GM18508 (cell line): ENCODE data around the gene NOD1.

ENCODE experiments used
- ATAC-seq: cut with Tn5 transposase; IDR thresholded peaks from one replicate; pipeline ENCODE4 v1.9.1; 2021; ENCODE audit warnings: moderate number of reproducible peaks; ENCODE audit not compliant: insufficient read depth, unreplicated experiment

NOD1 gene

DNA sequence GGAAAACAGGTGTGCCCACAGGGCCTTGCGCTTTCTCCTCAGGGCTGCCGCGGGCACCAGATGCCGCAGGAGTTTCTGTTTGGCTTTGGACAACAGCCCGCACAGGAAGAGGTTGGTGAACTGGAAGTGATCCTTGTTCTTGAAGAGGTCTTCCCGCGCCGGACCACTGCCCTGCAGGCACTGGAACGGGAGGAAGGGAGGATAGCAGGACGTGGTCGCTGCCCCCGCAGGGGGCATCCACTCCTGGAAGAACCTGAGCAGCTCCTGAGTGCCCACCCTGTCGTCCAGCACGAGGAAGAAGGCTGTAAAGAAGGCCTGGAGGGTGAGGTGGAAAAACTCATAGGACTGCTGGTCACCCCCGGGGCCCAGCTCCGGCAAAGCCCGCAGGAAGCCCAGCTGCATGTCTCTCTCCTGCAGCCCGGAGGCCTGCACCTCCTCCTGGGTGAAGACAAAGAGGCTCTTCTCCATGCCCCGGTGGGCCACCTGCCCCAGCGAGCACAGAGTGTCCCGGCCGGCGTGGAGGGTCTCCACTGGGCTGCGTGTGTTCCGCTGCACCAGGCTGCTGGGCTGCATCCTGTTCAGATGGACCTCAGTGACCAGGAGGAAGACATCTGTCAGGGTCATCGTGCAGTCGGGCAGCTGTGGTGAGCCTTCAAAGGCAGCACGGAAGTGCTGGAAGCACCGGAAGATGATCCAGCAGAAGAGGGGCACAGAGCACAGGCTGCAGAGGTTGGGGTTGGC lies 26.9 kb downstream of the NOD1 start:
- no peak for ATAC-seq

DNA sequence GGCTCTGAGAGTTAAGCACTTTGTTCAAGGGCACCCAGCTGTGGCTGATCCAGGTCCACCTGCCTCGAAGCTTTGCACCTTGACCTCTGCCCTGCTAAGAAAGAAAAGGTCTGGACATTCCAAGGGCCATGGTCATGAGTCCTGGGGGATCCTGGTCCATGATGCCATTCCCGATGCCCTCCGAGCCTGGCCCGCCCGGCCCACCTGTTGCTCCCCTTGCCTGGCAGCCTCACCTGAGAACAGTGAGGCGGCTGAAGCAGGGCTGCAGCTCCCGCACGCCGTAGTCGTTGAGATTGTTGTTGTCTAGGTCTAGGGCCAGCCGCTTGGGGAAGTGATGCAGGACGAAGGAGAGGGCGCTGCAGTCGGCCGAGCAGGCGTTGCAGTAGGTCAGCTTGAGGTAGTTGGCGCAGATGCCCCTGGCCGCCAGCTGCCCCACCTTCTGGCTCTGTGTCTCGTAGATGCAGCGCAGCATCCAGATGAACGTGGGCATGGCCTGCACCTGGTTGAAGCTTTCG lies 27.5 kb downstream of the NOD1 start:
- no peak for ATAC-seq

DNA sequence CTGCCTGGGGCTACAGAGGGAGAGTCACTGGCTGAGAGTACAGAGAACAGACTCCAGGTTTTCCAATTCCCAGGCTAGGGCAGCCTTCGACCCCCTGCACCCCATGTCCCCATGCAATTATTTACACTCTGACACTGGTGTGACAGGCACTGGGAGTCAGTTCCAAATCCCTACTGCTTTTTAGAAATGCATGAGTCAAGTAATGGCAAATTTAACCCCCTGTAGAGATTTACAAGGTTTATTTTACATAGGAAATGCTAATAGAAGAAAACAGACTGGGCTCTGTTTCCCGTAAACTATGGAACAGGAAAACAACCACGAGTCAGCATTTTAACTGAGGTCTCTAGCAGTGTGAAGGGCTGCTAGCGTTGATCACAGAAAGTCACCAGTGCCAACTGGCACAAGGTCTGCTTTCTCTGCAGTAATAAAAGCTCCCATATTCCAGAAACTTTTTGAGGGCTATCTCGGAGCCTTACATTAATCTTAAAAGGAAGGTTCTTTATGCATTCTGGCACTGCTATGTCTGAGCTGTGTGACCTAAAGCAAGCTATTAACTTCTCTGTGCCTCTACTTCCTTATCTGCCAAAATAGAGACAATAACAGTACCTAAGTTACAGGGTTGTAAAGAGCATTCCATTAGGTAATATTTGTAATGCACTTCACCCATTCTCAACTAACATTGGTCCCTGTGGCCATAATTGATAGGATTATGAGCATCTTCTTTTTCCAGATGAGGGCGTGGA lies 28.2 kb downstream of the NOD1 start:
- ATAC-seq = no peak

DNA sequence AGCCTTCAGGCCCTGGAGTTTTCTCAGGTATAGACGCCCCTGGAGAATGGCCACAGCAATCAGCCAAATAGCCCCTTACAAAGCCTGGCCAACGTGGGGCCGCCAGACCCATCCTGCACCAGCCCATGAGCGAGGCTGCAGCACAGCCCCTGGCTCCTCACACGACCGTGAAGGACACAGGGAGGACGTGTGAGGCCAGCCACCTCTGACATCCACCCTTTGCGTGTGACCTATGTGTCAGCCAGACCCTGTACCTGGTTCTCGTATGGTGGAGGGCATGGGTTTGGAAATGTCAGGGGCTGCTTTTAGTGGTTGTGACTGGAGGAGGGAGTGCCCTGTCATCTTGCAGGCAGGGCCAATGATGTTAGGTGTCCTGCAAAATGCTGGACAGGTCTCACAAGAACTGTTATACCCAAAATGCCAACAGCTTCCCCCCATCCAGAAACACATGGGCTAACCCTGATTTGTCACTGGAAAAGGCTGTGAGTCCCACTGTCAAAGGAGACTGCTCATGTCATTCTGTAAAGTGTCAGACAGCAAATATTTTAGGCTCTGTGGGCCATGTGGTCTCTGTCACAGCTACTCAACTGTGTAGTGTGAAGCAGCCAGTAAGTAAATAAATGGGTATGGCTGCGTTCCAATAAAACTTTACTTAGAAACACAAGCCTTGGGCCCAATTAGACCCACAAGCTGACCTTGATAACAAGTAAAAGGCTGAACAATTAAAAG lies 30.0 kb downstream of the NOD1 start:
- ATAC-seq = no peak

DNA sequence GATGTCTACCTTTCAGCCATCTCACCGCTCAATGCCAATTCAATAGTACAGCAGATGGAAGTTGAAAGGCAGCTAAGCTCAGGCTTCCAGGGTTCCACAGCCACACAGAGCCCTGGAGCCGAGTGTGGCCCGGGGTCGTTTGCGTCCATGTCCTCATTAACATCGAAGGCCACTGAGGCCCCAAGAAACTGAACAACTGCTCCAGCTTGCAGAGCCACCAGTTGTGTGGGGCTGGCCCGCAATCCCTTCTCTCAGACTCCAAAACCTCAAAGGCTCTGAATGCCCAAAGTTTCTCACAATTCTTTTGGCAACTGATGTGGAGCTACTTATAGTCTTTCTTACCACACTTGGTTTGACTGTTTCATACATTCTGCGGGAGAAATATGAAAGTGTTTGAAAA lies 31.1 kb downstream of the NOD1 start:
- ATAC-seq = no peak

DNA sequence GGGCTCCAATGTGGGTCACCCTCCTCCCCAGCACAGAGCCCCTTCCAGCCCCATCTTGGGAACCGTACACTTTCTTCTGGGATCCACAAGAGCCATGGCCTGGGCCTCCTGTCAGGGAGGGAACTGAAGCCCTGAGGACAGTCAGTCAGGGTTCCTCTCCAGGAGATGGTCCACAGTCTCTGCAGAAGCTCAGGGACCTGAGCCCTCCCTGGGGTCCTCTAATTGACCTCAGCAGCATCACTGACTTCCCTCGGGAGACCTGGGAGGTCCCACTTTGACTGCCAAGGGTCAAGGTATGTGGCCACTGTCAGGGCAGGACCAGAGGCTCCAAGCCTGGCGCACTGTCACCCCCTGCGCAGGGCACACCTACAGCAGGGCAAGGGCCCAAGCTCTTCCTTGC lies 32.3 kb downstream of the NOD1 start:
- no peak for ATAC-seq

DNA sequence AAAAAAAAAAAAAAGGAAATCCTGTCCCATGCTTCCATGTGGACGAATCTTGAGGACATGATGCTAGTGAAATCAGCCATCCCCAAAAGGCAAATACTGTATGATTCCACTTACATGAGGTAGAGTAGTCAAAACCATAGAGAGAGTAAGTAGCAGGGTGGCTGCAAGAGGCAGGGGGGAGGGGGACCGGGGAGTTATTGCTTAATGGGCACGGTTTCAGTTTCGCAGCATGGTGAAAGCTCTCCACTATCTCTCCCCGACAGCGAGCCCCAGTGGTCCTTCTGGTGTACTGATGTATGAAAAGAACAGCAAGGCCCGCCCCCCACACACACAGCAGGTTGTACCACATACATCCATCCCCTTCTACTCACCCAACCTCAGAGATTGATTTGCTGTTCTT lies 32.8 kb downstream of the NOD1 start:
- peak; percentile 90 for ATAC-seq

DNA sequence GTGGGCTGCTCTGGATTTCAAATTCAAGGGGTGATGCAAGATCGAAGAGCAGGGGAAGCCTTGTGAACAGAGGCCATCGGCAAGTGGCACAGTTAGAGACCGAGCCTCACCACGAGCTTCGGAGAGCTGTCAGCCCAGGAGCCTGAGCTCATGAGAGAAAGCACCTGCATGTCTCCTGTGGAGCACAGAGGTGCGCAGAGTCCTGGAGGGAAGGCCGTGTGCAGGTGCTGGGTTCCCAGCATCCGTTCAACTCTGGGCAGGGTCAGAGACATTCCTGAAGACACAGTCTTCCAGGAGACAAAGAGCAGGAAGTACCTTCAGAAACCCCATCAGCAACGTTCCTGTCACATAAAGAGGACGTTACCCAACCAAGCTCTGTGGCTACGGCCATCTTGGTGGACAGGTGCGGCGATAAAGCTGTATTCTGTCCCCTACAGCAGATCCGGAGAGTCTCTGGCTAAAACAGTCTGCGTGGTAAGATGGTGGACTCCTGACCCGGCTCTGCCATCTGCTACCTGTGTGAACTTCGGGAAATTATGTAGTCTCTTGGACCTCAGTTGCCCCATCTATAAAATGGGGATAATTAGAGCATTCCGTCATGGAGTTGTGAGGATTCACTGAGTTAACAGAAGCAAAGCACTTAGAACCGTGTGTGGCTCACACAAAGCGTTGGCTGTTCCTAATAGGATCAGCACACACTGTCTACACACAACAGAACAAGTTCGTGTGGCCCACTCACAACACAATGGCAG lies 40.6 kb downstream of the NOD1 start:
- ATAC-seq = no peak

DNA sequence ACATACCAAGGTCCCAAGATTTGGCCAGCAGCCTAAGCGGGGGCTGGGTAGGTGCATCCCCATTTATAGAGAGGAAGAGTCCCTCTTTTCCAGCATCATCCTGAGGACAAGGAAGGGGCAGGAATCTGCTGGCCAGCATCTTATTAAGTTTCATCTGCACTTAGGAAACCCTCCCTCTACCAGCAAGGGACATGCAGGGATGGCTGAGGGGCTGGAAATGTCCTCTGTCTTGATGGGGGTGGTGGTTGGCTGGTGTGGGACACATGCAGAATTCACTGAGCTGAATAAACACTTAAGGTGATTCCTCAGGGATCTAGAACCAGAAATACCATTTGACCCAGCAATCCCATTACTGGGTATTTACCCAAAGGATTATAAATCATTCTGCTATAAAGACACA lies 42.1 kb downstream of the NOD1 start:
- ATAC-seq = no peak

DNA sequence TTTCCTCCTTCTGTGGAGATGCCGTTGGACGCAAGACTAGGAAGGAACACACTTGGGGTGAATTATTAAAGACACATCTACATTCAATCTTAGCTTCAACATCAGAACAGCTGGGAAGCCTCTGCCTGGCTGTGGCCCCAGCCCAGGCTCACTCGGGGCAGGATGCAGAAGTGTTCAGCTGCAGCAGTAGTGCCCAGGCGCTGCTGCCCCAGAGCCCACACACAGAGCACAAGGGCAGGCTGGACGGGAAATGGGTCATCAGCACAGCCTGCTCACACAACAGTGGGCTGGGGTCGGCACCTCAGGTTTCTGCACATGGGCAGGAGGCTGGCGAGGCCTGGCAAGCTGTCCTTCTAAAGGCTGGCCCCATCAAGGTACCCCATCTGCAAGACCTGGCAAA lies 42.5 kb downstream of the NOD1 start:
- ATAC-seq = no peak

DNA sequence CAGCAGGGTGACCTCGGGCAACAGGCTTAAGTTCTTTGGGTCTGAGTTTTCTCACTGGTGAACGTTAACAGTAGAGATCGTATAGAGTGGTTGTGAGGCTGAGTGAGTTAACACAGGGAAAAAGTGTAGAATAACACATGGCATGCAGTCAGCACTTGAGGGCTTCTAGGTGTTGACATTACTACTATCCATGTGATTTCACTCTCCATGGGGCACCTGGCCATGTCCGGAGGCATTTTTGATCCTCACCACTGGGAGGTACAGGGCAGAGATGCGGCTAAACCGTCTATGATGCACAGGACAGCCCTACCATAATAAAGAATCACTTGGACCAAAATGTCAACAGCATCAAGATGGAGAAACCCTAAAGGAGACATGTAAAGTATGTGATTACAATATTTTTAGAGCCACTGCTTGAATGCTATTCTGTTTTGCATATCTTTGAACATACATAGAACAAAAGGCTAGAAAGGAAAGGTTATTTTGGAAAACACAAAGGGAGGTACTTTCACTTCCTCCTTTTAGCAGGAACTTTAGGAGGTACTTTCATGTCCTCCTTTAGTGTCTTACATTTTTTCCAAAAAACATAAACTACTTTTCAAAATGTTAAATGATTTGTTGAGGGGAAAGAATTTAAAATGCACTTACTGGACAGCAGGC lies 44.3 kb downstream of the NOD1 start:
- no peak for ATAC-seq

DNA sequence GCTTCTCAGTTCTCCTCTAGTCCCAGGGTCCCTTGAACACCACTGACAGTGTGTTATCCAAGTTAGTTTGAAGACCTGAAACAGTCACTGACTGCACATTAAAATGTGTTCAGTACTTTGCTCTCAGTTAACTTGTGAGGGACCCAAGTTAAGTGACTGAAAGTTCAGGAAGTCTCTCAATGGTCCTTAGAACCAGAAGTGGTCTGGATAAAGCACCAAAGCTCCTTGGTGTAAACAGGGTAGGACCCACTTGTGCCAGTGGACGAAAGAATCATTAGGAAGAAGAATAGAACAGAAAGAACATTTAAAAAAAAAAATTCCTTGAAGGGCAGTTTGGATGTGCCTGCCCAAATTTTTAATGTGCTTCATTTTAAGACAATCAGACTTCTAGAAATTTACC lies 45.1 kb downstream of the NOD1 start:
- no peak for ATAC-seq

DNA sequence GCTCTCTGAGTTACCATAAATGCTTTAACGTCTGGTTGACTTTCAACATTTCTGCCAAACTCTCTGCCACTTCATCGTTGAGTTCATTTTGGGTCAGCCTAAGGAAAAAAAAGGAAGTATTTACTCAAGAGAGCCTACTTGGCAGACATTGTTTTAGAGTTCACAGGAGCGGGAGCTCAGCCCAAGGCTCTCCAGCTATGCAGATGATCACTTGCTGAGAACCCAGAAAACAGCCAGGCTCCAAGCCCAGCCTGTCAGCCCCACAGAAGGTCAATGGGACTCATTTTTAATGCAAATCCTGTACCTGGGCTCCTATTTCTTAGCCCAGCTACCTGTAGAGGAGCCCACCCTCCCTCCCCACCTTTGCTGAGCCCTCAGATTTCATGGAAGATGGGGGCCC lies 45.5 kb downstream of the NOD1 start:
- no peak for ATAC-seq

DNA sequence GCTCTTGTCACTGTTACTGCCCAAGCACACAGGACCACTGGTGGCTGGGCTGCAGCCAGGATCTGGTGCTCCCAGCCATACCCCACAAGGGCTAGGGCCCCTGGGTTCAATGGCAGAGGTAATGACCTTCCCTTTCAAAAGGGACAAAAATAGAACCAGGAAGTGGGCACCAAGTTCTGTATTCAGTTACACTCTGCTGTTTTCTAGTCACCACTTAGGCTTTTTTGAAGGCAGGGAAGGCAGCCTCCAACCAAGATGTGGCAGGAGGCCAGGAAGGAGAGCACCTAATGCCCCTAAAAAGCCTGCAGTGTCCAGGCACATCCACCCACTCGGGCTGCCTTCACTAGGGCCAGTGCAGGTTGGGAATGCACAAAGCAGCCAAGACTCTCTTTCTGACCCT lies 47.8 kb downstream of the NOD1 start:
- ATAC-seq = no peak

DNA sequence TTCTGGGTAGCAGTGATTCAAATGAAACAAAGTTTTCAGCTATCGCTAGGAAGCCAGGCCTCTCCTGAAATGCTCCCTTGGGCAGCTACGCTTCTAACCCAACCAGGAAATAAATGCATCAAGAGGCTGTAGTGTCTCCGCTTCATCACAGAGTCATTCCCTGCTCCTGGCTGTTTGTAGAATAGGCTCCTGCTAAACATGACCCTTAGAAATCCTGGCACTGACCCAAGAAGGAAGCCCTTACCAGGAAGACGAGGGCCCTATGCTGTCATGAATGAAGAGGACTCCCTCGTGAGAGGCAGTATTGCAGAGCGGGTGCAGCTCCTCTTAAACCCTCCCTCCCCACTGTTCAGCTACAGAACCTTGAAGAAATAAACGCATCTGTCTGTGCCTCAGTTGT lies 48.3 kb downstream of the NOD1 start:
- no peak for ATAC-seq

DNA sequence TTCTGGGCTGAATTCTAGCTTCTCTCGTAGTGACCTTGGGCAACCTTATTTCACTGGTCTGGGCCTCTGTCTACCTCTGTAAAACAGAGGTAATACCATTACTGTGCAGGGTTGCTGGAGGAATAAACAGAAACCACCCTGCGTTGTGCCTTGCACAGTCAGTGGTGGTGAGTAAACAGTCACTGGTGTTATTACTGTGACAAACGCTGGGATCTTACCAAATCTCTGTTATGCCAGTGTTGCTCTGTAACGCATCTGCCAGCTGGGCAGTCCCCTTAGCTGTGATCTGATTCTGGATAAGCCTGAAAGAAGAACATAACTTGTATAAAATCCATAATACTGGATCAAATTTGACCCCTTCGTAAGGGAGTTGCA lies 49.4 kb downstream of the NOD1 start:
- ATAC-seq = no peak

DNA sequence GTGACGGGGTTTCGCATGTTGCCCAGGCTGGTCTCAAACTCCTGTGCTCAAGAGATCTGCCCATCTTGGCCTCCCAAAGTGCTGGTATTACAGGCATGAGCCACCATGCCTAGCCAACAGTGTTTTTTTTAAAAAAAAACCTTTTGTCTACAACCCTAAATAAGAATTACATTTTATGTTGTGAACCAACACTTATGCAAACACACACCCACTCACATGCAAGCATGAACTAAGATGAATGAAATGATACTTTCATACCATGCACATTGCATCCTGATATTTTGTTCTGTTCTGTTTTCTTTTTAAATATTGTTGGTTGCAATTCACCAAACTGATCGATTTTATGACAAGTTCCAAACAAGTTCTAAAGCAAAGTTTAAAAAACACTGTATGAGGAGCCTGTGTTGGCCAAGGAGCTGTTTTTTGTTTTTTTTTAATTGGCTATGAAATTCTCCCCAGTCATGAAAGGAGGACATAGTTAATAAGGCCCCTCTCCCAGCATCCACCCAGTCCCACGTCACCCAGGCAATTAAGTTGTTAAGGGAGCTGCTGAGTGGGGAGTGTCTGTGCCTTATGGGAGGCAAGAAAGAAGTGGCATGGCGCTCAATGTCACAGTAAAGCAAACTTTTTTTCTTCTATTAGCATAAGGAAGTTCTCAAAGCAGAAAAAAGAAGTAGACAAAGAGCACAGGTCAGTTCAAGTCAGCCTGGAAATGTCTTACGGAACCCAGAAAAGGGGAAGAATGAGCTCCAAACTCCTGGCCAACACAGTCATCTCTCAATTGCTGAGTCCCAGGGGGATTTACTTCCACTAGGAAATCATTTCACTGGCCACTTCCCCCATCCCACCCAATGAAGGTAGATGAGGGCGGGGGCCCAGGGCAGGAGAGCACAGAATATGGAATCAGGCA lies 50.1 kb downstream of the NOD1 start:
- no peak for ATAC-seq

DNA sequence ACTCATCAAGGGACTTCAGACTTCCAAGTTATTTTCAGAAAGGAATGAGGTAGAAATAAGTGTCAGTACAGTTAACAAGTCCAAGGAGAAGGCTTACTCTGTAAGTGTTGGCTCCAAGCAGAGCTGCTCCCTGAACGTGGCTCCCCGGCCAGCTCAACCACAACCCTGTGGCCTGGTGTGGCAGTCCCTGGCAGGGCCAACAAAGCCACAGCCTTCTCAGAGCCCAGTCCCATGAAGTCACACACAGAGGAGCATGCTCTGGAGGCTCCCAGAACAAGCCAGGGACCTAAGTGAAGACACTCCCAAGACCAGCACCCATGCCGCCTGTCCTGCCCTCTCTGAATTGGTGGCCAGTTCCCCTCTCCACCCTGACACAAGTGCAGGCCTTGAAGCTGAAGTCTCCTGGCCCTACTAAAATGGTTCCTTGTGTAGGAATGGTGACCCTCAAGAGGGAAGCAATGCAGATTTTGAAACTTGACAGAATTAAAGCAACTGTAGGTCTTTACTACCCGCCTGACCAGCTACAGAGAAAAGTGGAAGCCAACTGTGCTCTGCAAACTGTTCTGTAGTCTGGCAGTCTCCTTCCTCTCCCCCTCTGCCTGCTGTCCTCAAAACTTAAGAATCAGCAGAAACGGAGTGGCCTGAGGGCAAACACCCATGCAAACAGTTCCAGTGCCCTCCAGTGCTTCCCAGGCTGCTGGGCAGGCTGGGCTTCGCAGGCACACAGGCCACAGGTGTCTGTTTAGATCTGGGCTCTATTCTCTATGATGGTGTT lies 51.1 kb downstream of the NOD1 start:
- ATAC-seq = no peak
